Neural progenitor cell (in vitro differentiated cells): ENCODE results near the gene NDUFB6.

Experiments used
- CTCF ChIP-seq: fragments of 200-600 bp; sonication (generic); IDR thresholded peaks from 2 replicates; pipeline ENCODE4 v1.5.1; 2017; ENCODE audit warnings: antibody characterized with exemption, mild to moderate bottlenecking
- EZH2 ChIP-seq: fragments of 200-600 bp; sonication (generic); IDR thresholded peaks from 2 replicates; pipeline ENCODE4 v1.6.1; 2017; ENCODE audit warnings: antibody characterized with exemption, mild to moderate bottlenecking, moderate library complexity

- no peak for TF ChIP-seq CTCF
- no peak for TF ChIP-seq EZH2
These were observed 31.2 kb upstream of the NDUFB6 start for GRCh38 chr9:32603914-32604852.
